ENCODE data around the gene POLE2.
A peak's percentile ranks its signal among the peaks of the same experiment; 100 is the strongest.

POLE2 gene

DNA sequence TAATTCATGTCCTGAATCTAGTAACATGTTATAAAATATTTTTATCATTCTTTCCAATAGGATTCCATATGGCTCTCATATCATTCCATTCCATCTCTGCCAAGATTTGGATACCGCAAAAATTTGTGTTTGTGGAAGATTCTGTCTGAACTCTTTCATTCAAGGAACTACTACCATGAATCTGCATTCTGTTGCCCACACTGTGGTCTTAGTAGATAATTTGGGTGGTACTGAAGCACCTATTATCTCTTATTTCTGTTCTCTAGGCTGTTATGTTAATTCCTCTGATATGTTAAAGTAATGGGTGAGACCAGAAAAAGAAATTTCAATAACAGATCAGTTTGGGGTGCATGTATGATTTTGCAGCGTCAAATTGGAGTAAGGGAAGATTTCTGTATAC is 73.8 kb downstream of the POLE2 start:
- H3K36me3 ChIP-seq: peaks cover 35% of the 10 kb centered on the region
- DNase-seq: no peak

GRCh38 chr14:49612671-49613070 is 75.3 kb downstream of the POLE2 start:
- Histone ChIP-seq H3K36me3 (peaks cover 25% of the 10 kb centered on the region), H3K4me1 (no peaks in the 10 kb centered on the region), H3K4me3 (ENCODE audit: low read depth, low read length) (no peak overlapping the region), H3K27me3 (no peaks in the 10 kb centered on the region), H3K9me3 (no peaks in the 10 kb centered on the region)
- DNase-seq: no peak
- TF ChIP-seq, protein P1, sequence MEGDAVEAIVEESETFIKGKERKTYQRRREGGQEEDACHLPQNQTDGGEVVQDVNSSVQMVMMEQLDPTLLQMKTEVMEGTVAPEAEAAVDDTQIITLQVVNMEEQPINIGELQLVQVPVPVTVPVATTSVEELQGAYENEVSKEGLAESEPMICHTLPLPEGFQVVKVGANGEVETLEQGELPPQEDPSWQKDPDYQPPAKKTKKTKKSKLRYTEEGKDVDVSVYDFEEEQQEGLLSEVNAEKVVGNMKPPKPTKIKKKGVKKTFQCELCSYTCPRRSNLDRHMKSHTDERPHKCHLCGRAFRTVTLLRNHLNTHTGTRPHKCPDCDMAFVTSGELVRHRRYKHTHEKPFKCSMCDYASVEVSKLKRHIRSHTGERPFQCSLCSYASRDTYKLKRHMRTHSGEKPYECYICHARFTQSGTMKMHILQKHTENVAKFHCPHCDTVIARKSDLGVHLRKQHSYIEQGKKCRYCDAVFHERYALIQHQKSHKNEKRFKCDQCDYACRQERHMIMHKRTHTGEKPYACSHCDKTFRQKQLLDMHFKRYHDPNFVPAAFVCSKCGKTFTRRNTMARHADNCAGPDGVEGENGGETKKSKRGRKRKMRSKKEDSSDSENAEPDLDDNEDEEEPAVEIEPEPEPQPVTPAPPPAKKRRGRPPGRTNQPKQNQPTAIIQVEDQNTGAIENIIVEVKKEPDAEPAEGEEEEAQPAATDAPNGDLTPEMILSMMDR (IDR thresholded peaks at IDR 0.05; ENCODE audit: low read depth, low read length): no peak

More for the DNA sequence above, 73.8 kb downstream of the POLE2 start:
- TF ChIP-seq, protein P1 (IDR thresholded peaks at IDR 0.05; ENCODE audit: low read depth, low read length): no peak
- H3K4me1 ChIP-seq: no peaks in the 10 kb centered on the region
- H3K27me3 ChIP-seq: no peaks in the 10 kb centered on the region
- no peak overlapping the region for H3K4me3 ChIP-seq (ENCODE audit: low read depth, low read length)
- no peaks in the 10 kb centered on the region for H3K9me3 ChIP-seq

GRCh38 chr14:49612251-49612650 is 75.8 kb downstream of the POLE2 start:
- H3K27me3 ChIP-seq: no peaks in the 10 kb centered on the region
- no peak for DNase-seq
- TF ChIP-seq, protein P1 (IDR thresholded peaks at IDR 0.05; ENCODE audit: low read depth, low read length): no peak
- no peak overlapping the region for H3K4me3 ChIP-seq (ENCODE audit: low read depth, low read length)
- no peaks in the 10 kb centered on the region for H3K9me3 ChIP-seq
- peaks cover 25% of the 10 kb centered on the region for H3K36me3 ChIP-seq
- H3K4me1 ChIP-seq: no peaks in the 10 kb centered on the region

GRCh38 chr14:49607583-49607982 is 80.4 kb downstream of the POLE2 start:
- TF ChIP-seq, protein P1 (IDR thresholded peaks at IDR 0.05; ENCODE audit: low read depth, low read length): no peak
- no peak for DNase-seq
- no peaks in the 10 kb centered on the region for H3K27me3 ChIP-seq
- H3K4me3 ChIP-seq (ENCODE audit: low read depth, low read length): no peak overlapping the region
- no peaks in the 10 kb centered on the region for H3K9me3 ChIP-seq
- H3K36me3 ChIP-seq: peaks cover 39% of the 10 kb centered on the region
- no peaks in the 10 kb centered on the region for H3K4me1 ChIP-seq

GRCh38 chr14:49598485-49599300 is 89.3 kb downstream of the POLE2 start, which contains the start of gene LRR1:
LRR1 (plus strand) TSS chr14:49598940; CDS start chr14:49599021, 81 bp downstream.
- peaks cover 10% of the 10 kb centered on the region for H3K36me3 ChIP-seq
- DNase-seq: peak; percentile 89
- H3K4me3 ChIP-seq (ENCODE audit: low read depth, low read length): peak within 1 kb of the TSS; percentile 100
- TF ChIP-seq, protein P1 (IDR thresholded peaks at IDR 0.05; ENCODE audit: low read depth, low read length): no peak
- no peaks in the 10 kb centered on the region for H3K27me3 ChIP-seq
- H3K4me1 ChIP-seq: no peaks in the 10 kb centered on the region
- H3K9me3 ChIP-seq: no peaks in the 10 kb centered on the region

DNA sequence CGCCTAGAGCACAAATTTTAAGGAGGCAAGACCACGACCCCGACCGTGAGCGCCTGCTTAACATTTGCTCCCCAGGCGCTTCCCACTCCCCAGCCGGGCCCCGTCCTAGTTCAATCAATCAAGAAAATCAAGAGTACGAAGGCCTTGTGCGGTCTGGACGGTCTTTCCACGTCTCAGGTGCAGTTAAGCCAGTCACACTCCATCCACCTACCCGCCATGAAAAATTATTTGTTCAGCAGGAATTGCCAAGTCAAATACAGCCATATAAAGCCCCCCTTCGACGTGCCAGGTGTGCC is 89.9 kb downstream of the POLE2 start:
- Histone ChIP-seq H3K36me3 (peaks cover 9% of the 10 kb centered on the region), H3K27me3 (no peaks in the 10 kb centered on the region), H3K9me3 (no peaks in the 10 kb centered on the region), H3K4me3 (ENCODE audit: low read depth, low read length) (peak overlapping the region; percentile 100), H3K4me1 (no peaks in the 10 kb centered on the region)
- DNase-seq: no peak
- TF ChIP-seq, protein P1 (IDR thresholded peaks at IDR 0.05; ENCODE audit: low read depth, low read length): no peak
